Colonic mucosa (tissue), 4 donors: ENCODE data around the gene SLC13A4. TPM values are rescaled to one million over a fixed set of nuclear protein-coding genes. Genes with fewer than 3 reads are reported as not detected.
A peak's percentile ranks its signal among the peaks of the same experiment; 100 is the strongest.
"Not testable (repeated sequence)": the region's sequence is repeated elsewhere in the genome, so short reads cannot be mapped to it uniquely, and the experiment has no call there.

Source experiments
- DNase-seq: peaks from one replicate; pipeline ENCODE4 v3.0.0-alpha.2; 2020
- H3K27ac ChIP-seq: fragments of 200-600 bp; one replicate; pipeline ENCODE4 v1.8.0; 2021
- H3K27me3 ChIP-seq: fragments of 200-600 bp; one replicate; pipeline ENCODE4 v1.8.0; 2021
- H3K36me3 ChIP-seq: fragments of 200-600 bp; one replicate; pipeline ENCODE4 v1.8.0; 2021
- H3K4me1 ChIP-seq: fragments of 200-600 bp; one replicate; pipeline ENCODE4 v1.8.0; 2021; ENCODE audit warnings: mild to moderate bottlenecking
- H3K4me3 ChIP-seq: fragments of 200-600 bp; one replicate; pipeline ENCODE4 v1.8.0; 2021
- H3K9ac ChIP-seq, 2 donors: one replicate each; pipeline ENCODE4 v1.7.0; 2013; ENCODE audit warnings: control low read depth in 2 of 2, low read depth in 2 of 2, low read length in 2 of 2
- H3K9me3 ChIP-seq: fragments of 200-600 bp; one replicate; pipeline ENCODE4 v1.8.0; 2021
- CTCF ChIP-seq: fragments of 200-600 bp; IDR thresholded peaks from one replicate; pipeline ENCODE4 v1.8.0; 2022; ENCODE audit warnings: antibody characterized with exemption, mild to moderate bottlenecking
- intact Hi-C: fragments of 100-400 bp; cut with DNase I; formaldehyde crosslinking; loops from one replicate; pipeline ENCODE4 v1.14.1; 2022
- total RNA-seq, 2 donors: library from RNA; stranded (reverse); fragmentation: NEBNext Ultra II Directional in 1 of 2; extraction: Animal tissue kit (Norgen Biotek cat#: 25700) in 1 of 2; gene quantifications; one replicate each; pipeline ENCODE4 v1.2.1, GENCODE V29; 2021
- donor health status: healthy.
- donor health status: DM: no; HTN: no; CAD: no.
- donor health status: DM: no; HTN: no; CAD: no.

The SLC13A4 gene
- total RNA-seq, 2 donors from 2014 or later = not detected

GRCh38 chr7:135647755-135648154, 80.2 kb downstream of the SLC13A4 start:
- no peak for TF ChIP-seq CTCF
- no peak for DNase-seq
- Histone ChIP-seq H3K9ac (no peak overlapping the region), H3K9me3 (no peaks in the 10 kb centered on the region), H3K36me3 (no peaks in the 10 kb centered on the region), H3K27me3 (no peaks in the 10 kb centered on the region), H3K27ac (no peak overlapping the region), H3K4me3 (no peak overlapping the region), H3K4me1 (no peaks in the 10 kb centered on the region)
- intact Hi-C loops = loop anchor here (5.0 kb wide), 1 partner anchor 365 kb away; no protein-coding TSS in a partner anchor

- Histone ChIP-seq H3K4me3 (no peak overlapping the region), H3K9me3 (no peaks in the 10 kb centered on the region), H3K36me3 (no peaks in the 10 kb centered on the region), H3K27ac (no peak overlapping the region), H3K27me3 (no peaks in the 10 kb centered on the region), H3K9ac (no peak overlapping the region), H3K4me1 (no peaks in the 10 kb centered on the region)
- intact Hi-C loops = loop anchor here (5.0 kb wide), 1 partner anchor 363 kb away; no protein-coding TSS in a partner anchor
- peak; percentile 68 for TF ChIP-seq CTCF
- DNase-seq = no peak
Measured at GRCh38 chr7:135645296-135645904, 82.6 kb downstream of the SLC13A4 start.

- Histone ChIP-seq H3K27me3 (no peaks in the 10 kb centered on the region), H3K27ac (no peak overlapping the region), H3K36me3 (no peaks in the 10 kb centered on the region), H3K9ac (no peak overlapping the region), H3K4me3 (no peak overlapping the region), H3K9me3 (no peaks in the 10 kb centered on the region), H3K4me1 (no peaks in the 10 kb centered on the region)
- TF ChIP-seq CTCF = no peak
- intact Hi-C loops = loop anchor here (5.0 kb wide), 1 partner anchor 362 kb away; no protein-coding TSS in a partner anchor
- DNase-seq = no peak
Measured at GRCh38 chr7:135644729-135645128, 83.3 kb downstream of the SLC13A4 start.

GRCh38 chr7:135644154-135644553, 83.8 kb downstream of the SLC13A4 start:
- no peak for DNase-seq
- H3K27me3 ChIP-seq = no peaks in the 10 kb centered on the region
- no peak overlapping the region for H3K4me3 ChIP-seq
- no peaks in the 10 kb centered on the region for H3K9me3 ChIP-seq
- no peaks in the 10 kb centered on the region for H3K4me1 ChIP-seq
- no peaks in the 10 kb centered on the region for H3K36me3 ChIP-seq
- intact Hi-C loops = no loop called here
- H3K27ac ChIP-seq = no peak overlapping the region
- no peak overlapping the region for H3K9ac ChIP-seq
- no peak for TF ChIP-seq CTCF

- H3K36me3 ChIP-seq, H3K27ac ChIP-seq, H3K4me1 ChIP-seq, intact Hi-C loops, DNase-seq, H3K4me3 ChIP-seq, H3K9ac ChIP-seq, H3K9me3 ChIP-seq, H3K27me3 ChIP-seq: not testable (repeated sequence)
Measured at GRCh38 chr7:135639690-135640089, 88.3 kb downstream of the SLC13A4 start.

- Histone ChIP-seq H3K9me3 (no peaks in the 10 kb centered on the region), H3K4me1 (no peaks in the 10 kb centered on the region), H3K27ac (no peak overlapping the region), H3K9ac (no peak overlapping the region), H3K27me3 (no peaks in the 10 kb centered on the region), H3K4me3 (no peak overlapping the region), H3K36me3 (peaks cover 8% of the 10 kb centered on the region)
- intact Hi-C loops = no loop called here
- DNase-seq = no peak
- TF ChIP-seq CTCF = no peak
Measured at GRCh38 chr7:135634191-135634878, 93.7 kb downstream of the SLC13A4 start.
